ENCODE results near the gene GMPPA. TPM values are rescaled to one million over a fixed set of nuclear protein-coding genes. Genes with fewer than 3 reads are reported as not detected.

Gene GMPPA
- polyA plus RNA-seq, 1 donor (not counting 4 experiments of a cell fraction or from before 2014, with no cell fraction given): 50.6 TPM

DNA sequence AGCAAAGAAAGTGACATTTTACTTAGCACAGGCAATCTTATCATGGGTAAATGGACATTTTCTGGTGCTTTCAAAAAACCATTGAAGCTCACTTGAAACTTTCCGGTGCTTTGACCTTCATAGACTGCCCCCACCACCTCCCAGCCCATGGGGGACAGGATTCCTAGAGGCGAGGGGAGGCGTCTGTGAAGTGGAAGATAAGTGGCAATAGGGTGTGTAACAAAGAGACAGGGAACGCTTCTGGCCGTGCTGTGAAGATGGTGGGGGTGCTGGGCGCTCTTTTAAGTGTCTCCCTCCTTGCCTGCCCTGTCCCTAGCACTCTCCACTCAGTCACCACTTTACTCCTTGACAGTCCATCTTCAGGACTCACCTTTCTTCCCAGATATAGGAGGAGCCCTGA is 23.4 kb upstream of the GMPPA start:
- dilution Hi-C loops (cut with MboI; ENCODE audit: extremely low pct_ligation_motif_present, low sequenced_read_pairs): no loop called here
- Histone ChIP-seq H4K20me1 (ENCODE audit: control insufficient read depth, extremely low read depth, insufficient read depth, low read length) (no peaks in the 10 kb centered on the region), H3K4me1 (ENCODE audit: control insufficient read depth, extremely low read depth, insufficient read depth, low read length) (no peaks in the 10 kb centered on the region), H3K27me3 (ENCODE audit: control insufficient read depth, extremely low read depth, insufficient read depth, low read length) (no peaks in the 10 kb centered on the region), H3K27ac (ENCODE audit: control insufficient read depth, insufficient read depth, low read length) (no peak overlapping the region), H3K4me3 (ENCODE audit: control insufficient read depth in 2 of 3, extremely low read depth in 1 of 3, insufficient read depth in 2 of 3, low read depth in 1 of 3, low read length in 3 of 3) (no peak overlapping the region), H3K36me3 (ENCODE audit: control insufficient read depth in 2 of 2, extremely low read depth in 1 of 2, insufficient read depth in 2 of 2, low read length in 2 of 2) (peaks cover 0 to 20% of the 10 kb centered on the region in 2 experiments), H3K9me3 (ENCODE audit: control insufficient read depth, low read depth, low read length) (no peaks in the 10 kb centered on the region), H3K4me2 (ENCODE audit: control insufficient read depth, extremely low read depth, insufficient read depth, low read depth, low read length) (no peak overlapping the region), H2AFZ (ENCODE audit: control insufficient read depth, low read length) (no peak overlapping the region), H3K79me2 (ENCODE audit: control insufficient read depth, insufficient read depth, low read length) (no peaks in the 10 kb centered on the region), H3K9ac (ENCODE audit: control insufficient read depth, extremely low read depth, insufficient read depth, low read length) (no peak overlapping the region), H3K9me1 (ENCODE audit: control insufficient read depth, extremely low read depth, insufficient read depth, low read length) (no peaks in the 10 kb centered on the region)
- no peak for DNase-seq (ENCODE audit: low read depth, low spot score)
- no peak for TF ChIP-seq EZH2 (IDR thresholded peaks at IDR 0.05; ENCODE audit: low read length)
- TF ChIP-seq, protein P1, sequence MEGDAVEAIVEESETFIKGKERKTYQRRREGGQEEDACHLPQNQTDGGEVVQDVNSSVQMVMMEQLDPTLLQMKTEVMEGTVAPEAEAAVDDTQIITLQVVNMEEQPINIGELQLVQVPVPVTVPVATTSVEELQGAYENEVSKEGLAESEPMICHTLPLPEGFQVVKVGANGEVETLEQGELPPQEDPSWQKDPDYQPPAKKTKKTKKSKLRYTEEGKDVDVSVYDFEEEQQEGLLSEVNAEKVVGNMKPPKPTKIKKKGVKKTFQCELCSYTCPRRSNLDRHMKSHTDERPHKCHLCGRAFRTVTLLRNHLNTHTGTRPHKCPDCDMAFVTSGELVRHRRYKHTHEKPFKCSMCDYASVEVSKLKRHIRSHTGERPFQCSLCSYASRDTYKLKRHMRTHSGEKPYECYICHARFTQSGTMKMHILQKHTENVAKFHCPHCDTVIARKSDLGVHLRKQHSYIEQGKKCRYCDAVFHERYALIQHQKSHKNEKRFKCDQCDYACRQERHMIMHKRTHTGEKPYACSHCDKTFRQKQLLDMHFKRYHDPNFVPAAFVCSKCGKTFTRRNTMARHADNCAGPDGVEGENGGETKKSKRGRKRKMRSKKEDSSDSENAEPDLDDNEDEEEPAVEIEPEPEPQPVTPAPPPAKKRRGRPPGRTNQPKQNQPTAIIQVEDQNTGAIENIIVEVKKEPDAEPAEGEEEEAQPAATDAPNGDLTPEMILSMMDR (optimal IDR thresholded peaks at IDR 0.05 in 1 of 3, IDR thresholded peaks at IDR 0.05 in 1 of 3, conservative IDR thresholded peaks at IDR 0.05 in 1 of 3; ENCODE audit: extremely low read depth in 1 of 3, insufficient read depth in 2 of 3, low read length in 3 of 3): no peak
- FAIRE-seq: no peak

DNA sequence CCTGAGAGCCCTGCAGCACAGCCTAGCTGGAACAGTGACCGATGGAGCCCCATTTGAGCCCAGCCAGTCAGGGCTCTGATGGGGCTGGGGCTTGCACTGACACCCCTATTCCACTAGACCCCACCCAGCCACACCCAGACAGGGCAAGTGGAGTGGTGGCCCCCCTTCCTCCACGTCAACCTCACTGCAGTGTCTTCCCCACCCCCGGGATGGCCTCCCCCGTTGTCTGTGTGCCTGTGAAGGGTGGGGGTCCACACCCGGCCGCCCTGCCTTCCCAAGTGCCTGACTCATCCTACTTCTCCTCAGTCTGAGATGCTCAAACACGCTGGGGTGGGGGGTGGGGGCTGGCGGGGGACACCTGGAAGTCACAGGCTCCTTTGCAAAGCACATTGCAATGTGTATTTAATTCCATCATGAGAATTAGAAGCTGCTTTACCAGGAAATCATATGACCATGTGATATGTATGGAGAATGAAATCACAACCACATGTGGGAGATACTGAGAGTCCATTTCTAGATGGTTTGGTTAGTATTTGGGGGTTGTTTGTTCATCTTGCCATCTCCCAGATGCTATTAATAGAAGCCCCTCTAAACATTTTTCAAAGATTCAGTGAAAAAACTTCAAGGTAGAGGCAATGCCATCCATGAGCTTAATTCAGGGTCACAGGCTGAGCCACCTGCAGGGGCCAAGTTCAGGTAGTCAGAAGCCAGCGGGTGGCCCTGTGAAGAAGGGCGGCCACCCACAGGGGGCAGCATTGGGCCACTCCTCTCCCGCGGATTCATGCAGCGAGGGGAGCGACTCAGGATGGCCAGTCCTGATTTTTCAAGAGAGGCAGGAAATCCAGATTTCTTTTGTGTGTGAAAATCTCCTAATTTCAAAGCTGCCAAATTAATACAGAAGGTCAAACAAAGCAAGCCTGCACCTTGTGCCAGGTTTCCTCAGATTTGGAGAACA is 22.7 kb upstream of the GMPPA start:
- no peaks in the 10 kb centered on the region for H3K4me1 ChIP-seq (ENCODE audit: control insufficient read depth, extremely low read depth, insufficient read depth, low read length)
- H3K9me1 ChIP-seq (ENCODE audit: control insufficient read depth, extremely low read depth, insufficient read depth, low read length): no peaks in the 10 kb centered on the region
- no peak overlapping the region for H3K4me3 ChIP-seq (ENCODE audit: control insufficient read depth in 2 of 3, extremely low read depth in 1 of 3, insufficient read depth in 2 of 3, low read depth in 1 of 3, low read length in 3 of 3)
- H3K27ac ChIP-seq (ENCODE audit: control insufficient read depth, insufficient read depth, low read length): no peak overlapping the region
- TF ChIP-seq EZH2 (IDR thresholded peaks at IDR 0.05; ENCODE audit: low read length): no peak
- TF ChIP-seq, protein P1 (optimal IDR thresholded peaks at IDR 0.05 in 1 of 3, IDR thresholded peaks at IDR 0.05 in 1 of 3, conservative IDR thresholded peaks at IDR 0.05 in 1 of 3; ENCODE audit: extremely low read depth in 1 of 3, insufficient read depth in 2 of 3, low read length in 3 of 3): peak; percentile 81 to 89 (median 82)
- FAIRE-seq (no peak), DNase-seq (ENCODE audit: low read depth, low spot score) (no peak)
- H3K4me2 ChIP-seq (ENCODE audit: control insufficient read depth, extremely low read depth, insufficient read depth, low read depth, low read length): no peak overlapping the region
- H3K27me3 ChIP-seq (ENCODE audit: control insufficient read depth, extremely low read depth, insufficient read depth, low read length): no peaks in the 10 kb centered on the region
- H3K9ac ChIP-seq (ENCODE audit: control insufficient read depth, extremely low read depth, insufficient read depth, low read length): no peak overlapping the region
- dilution Hi-C loops (cut with MboI; ENCODE audit: extremely low pct_ligation_motif_present, low sequenced_read_pairs): no loop called here
- H2AFZ ChIP-seq (ENCODE audit: control insufficient read depth, low read length): no peak overlapping the region
- H3K9me3 ChIP-seq (ENCODE audit: control insufficient read depth, low read depth, low read length): no peaks in the 10 kb centered on the region
- H3K79me2 ChIP-seq (ENCODE audit: control insufficient read depth, insufficient read depth, low read length): no peaks in the 10 kb centered on the region
- peaks cover 0 to 24% of the 10 kb centered on the region in 2 experiments for H3K36me3 ChIP-seq (ENCODE audit: control insufficient read depth in 2 of 2, extremely low read depth in 1 of 2, insufficient read depth in 2 of 2, low read length in 2 of 2)
- no peaks in the 10 kb centered on the region for H4K20me1 ChIP-seq (ENCODE audit: control insufficient read depth, extremely low read depth, insufficient read depth, low read length)
